H1 (cell line): Measurements from ENCODE around the gene TNFAIP8. TPM values are rescaled to one million over a fixed set of nuclear protein-coding genes. Genes with fewer than 3 reads are reported as not detected.

Experiments used
- CTCF ChIA-PET: fragments of 300-600 bp; sonication (Branson Sonifier 250); formaldehyde crosslinking; loops from one replicate; lab custom pipeline; 2021; ENCODE audit not compliant: partially characterized antibody; lab: Charles Lee
- POLR2A ChIA-PET: fragments of 300-600 bp; sonication (Branson Sonifier 250); formaldehyde crosslinking; loops from one replicate; lab custom pipeline; 2021; ENCODE audit warnings: inconsistent platforms; ENCODE audit not compliant: partially characterized antibody; lab: Charles Lee
- DNase-seq, 2 experiments: peaks; one replicate each; pipeline versions ENCODE4 v3.0.0 to v3.0.0-alpha.2; 2010 to 2022; ENCODE audit warnings: low spot score in 2 of 2, low read depth in 1 of 2, mixed read lengths in 1 of 2
- FAIRE-seq: peaks from 2 replicates; lab custom pipeline; 2011; peaks lifted over from hg19 to GRCh38; lab: Jason Lieb, UNC
- H2AFZ ChIP-seq: 2 replicates; pipeline ENCODE4 v1.8.1; 2012; ENCODE audit warnings: low read length, inconsistent platforms
- H2AK5ac ChIP-seq: 2 replicates; pipeline ENCODE4 v1.6.1; 2013; ENCODE audit warnings: low read depth, low read length
- H2BK120ac ChIP-seq: replicated peaks from 2 replicates; pipeline ENCODE3; 2013; ENCODE audit warnings: low read depth, low read length, inconsistent platforms
- H2BK12ac ChIP-seq: 2 replicates; pipeline ENCODE4 v1.6.1; 2013; ENCODE audit warnings: low read depth, low read length
- H2BK15ac ChIP-seq: 2 replicates; pipeline ENCODE4 v1.6.1; 2013; ENCODE audit warnings: low read length
- H2BK20ac ChIP-seq: 2 replicates; pipeline ENCODE4 v1.6.1; 2013; ENCODE audit warnings: low read length
- H2BK5ac ChIP-seq: 2 replicates; pipeline ENCODE4 v1.6.1; 2013; ENCODE audit warnings: low read depth, low read length
- H3K14ac ChIP-seq: 2 replicates; pipeline ENCODE4 v1.6.1; 2013; ENCODE audit warnings: inconsistent platforms; ENCODE audit not compliant: insufficient read length
- H3K18ac ChIP-seq: 2 replicates; pipeline ENCODE4 v1.6.1; 2013; ENCODE audit warnings: low read length; ENCODE audit errors: extremely low read depth
- H3K23ac ChIP-seq: 2 replicates; pipeline ENCODE4 v1.6.1; 2013; ENCODE audit warnings: inconsistent platforms; ENCODE audit not compliant: insufficient read length
- H3K23me2 ChIP-seq: 2 replicates; pipeline ENCODE4 v1.6.1; 2013; ENCODE audit warnings: low read depth, low read length
- H3K27ac ChIP-seq: 2 replicates; pipeline ENCODE4 v1.6.1; 2011; ENCODE audit warnings: low read depth, low read length, inconsistent platforms
- H3K27me3 ChIP-seq, 4 experiments: replicated peaks in 1 of 4; 1 replicate in 1 of 4; 2 replicates in 3 of 4; pipeline versions ENCODE4 v1.6.1 to v1.8.1; 2011 to 2013; ENCODE audit warnings: low read length in 3 of 4, mild to moderate bottlenecking in 3 of 4, inconsistent platforms in 2 of 4, mixed read lengths in 2 of 4, moderate library complexity in 1 of 4; ENCODE audit not compliant: control insufficient read depth in 3 of 4, insufficient read depth in 3 of 4; ENCODE audit errors: extremely low read depth in 1 of 4
- H3K36me3 ChIP-seq, 4 experiments: 2 replicates each; pipeline versions ENCODE4 v1.6.1 to v1.8.1; 2011 to 2013; ENCODE audit warnings: mild to moderate bottlenecking in 4 of 4, low read length in 3 of 4, moderate library complexity in 2 of 4, control low read depth in 1 of 4, inconsistent platforms in 1 of 4; ENCODE audit not compliant: insufficient read depth in 4 of 4, control insufficient read depth in 2 of 4
- H3K4ac ChIP-seq: replicated peaks from 2 replicates; pipeline ENCODE3; 2013; ENCODE audit warnings: low read length, low read depth, mixed read lengths, inconsistent platforms; ENCODE audit not compliant: insufficient read length
- H3K4me1 ChIP-seq, 4 experiments: replicated peaks in 1 of 4; 1 replicate in 1 of 4; 2 replicates in 3 of 4; pipeline versions ENCODE4 v1.6.1 to v1.8.1; 2011 to 2013; ENCODE audit warnings: low read length in 3 of 4, inconsistent platforms in 2 of 4, mixed read lengths in 1 of 4; ENCODE audit not compliant: insufficient read depth in 4 of 4, control insufficient read depth in 3 of 4
- H3K4me2 ChIP-seq, 2 experiments: 2 replicates each; pipeline versions ENCODE4 v1.6.1 to v1.8.1; 2011 to 2013; ENCODE audit warnings: low read depth in 2 of 2, low read length in 2 of 2, control low read depth in 1 of 2, inconsistent platforms in 1 of 2, mild to moderate bottlenecking in 1 of 2; ENCODE audit not compliant: insufficient read depth in 1 of 2
- H3K4me3 ChIP-seq, 4 experiments: fragments of 200-600, 300-600 bp in 1 of 4; sonication (generic), shearing (Covaris generic), sonication (Bioruptor Twin) in 1 of 4; 2 replicates each; pipeline versions ENCODE4 v1.5.1 to v1.8.1; 2011 to 2016; ENCODE audit warnings: low read length in 4 of 4, low read depth in 3 of 4, control low read depth in 2 of 4, inconsistent platforms in 2 of 4, mild to moderate bottlenecking in 2 of 4, mixed read lengths in 1 of 4, moderate library complexity in 1 of 4; ENCODE audit not compliant: insufficient read depth in 2 of 4; ENCODE audit errors: extremely low read depth in 1 of 4
- H3K56ac ChIP-seq: replicated peaks from 2 replicates; pipeline ENCODE3; 2013; ENCODE audit warnings: low read depth, mild to moderate bottlenecking, mixed read lengths, low read length, inconsistent platforms; ENCODE audit not compliant: insufficient read length
- H3K79me1 ChIP-seq: 2 replicates; pipeline ENCODE4 v1.6.1; 2013; ENCODE audit warnings: low read depth, low read length, control low read depth
- H3K79me2 ChIP-seq, 2 experiments: 2 replicates each; pipeline versions ENCODE4 v1.6.1 to v1.8.1; 2012 to 2013; ENCODE audit warnings: low read length in 2 of 2, mild to moderate bottlenecking in 2 of 2, inconsistent platforms in 1 of 2; ENCODE audit not compliant: insufficient read depth in 2 of 2, control insufficient read depth in 1 of 2
- H3K9ac ChIP-seq, 4 experiments: replicated peaks in 1 of 4; 1 replicate in 1 of 4; 2 replicates in 3 of 4; pipeline versions ENCODE4 v1.6.1 to v1.8.1; 2011 to 2013; ENCODE audit warnings: low read depth in 3 of 4, low read length in 3 of 4, control low read depth in 2 of 4, mild to moderate bottlenecking in 2 of 4, moderate library complexity in 2 of 4, inconsistent platforms in 1 of 4; ENCODE audit errors: extremely low read depth in 1 of 4
- H3K9me3 ChIP-seq, 2 experiments: 2 replicates each; pipeline versions ENCODE4 v1.6.1 to v1.8.1; 2012 to 2013; ENCODE audit warnings: mild to moderate bottlenecking in 2 of 2, moderate library complexity in 2 of 2, control low read depth in 1 of 2, inconsistent platforms in 1 of 2, low read depth in 1 of 2, low read length in 1 of 2, mixed read lengths in 1 of 2; ENCODE audit not compliant: insufficient read depth in 2 of 2
- H4K20me1 ChIP-seq, 2 experiments: replicated peaks in 1 of 2; 2 replicates each; pipeline versions ENCODE3 to v1.8.1; 2011 to 2013; ENCODE audit warnings: inconsistent platforms in 2 of 2, low read length in 2 of 2, mild to moderate bottlenecking in 1 of 2; ENCODE audit not compliant: insufficient read depth in 2 of 2, control insufficient read depth in 1 of 2
- H4K5ac ChIP-seq: 2 replicates; pipeline ENCODE4 v1.6.1; 2013; ENCODE audit warnings: low read length, low read depth, mixed read lengths, inconsistent platforms; ENCODE audit not compliant: insufficient read length
- H4K8ac ChIP-seq: 2 replicates; pipeline ENCODE4 v1.8.0; 2013; ENCODE audit warnings: mild to moderate bottlenecking, moderate library complexity, low read length, inconsistent platforms; ENCODE audit not compliant: insufficient read depth; ENCODE audit errors: extremely low read depth
- H4K91ac ChIP-seq: replicated peaks from 2 replicates; pipeline ENCODE3; 2013; ENCODE audit warnings: low read length, mixed read lengths, inconsistent platforms; ENCODE audit not compliant: insufficient read length
- ASH2L ChIP-seq: fragments of 200-600, 300-600 bp; sonication (generic); IDR thresholded peaks from one replicate; pipeline ENCODE4 v1.7.1; 2017; ENCODE audit warnings: low read length
- CBX5 ChIP-seq: fragments of 300-800, 300-1000 bp; sonication (generic); IDR thresholded peaks from 2 replicates; pipeline ENCODE4 v1.7.1; 2016; ENCODE audit warnings: antibody characterized with exemption, low read length, low read depth
- CEBPB ChIP-seq: IDR thresholded peaks from 2 replicates; pipeline ENCODE4 v1.6.1; 2012; ENCODE audit warnings: low read depth, low read length
- KDM1A ChIP-seq: fragments of 200-600, 300-600 bp; sonication (generic); IDR thresholded peaks from 2 replicates; pipeline ENCODE4 v1.7.1; 2016; ENCODE audit warnings: mild to moderate bottlenecking, low read length, borderline replicate concordance
- NANOG ChIP-seq: IDR thresholded peaks from 2 replicates; pipeline ENCODE4 v1.6.1; 2011; ENCODE audit warnings: low read length, low read depth, mild to moderate bottlenecking, inconsistent platforms; ENCODE audit not compliant: insufficient read depth, poor library complexity, severe bottlenecking
- PHF8 ChIP-seq: fragments of 200-600 bp; sonication (generic); conservative IDR thresholded peaks from 2 replicates; pipeline ENCODE4 v1.7.1; 2012; ENCODE audit warnings: low read depth, mild to moderate bottlenecking, inconsistent platforms, low read length, moderate library complexity
- RAD21 ChIP-seq, 2 experiments: IDR thresholded peaks in 1 of 2; conservative IDR thresholded peaks in 1 of 2; 2 replicates each; pipeline ENCODE4 v1.6.1; 2011; ENCODE audit warnings: low read depth in 2 of 2, low read length in 2 of 2, improper control_type of control experiment in 1 of 2, inconsistent platforms in 1 of 2, mild to moderate bottlenecking in 1 of 2, moderate library complexity in 1 of 2
- RBBP5 ChIP-seq: IDR thresholded peaks from 2 replicates; pipeline ENCODE4 v1.7.1; 2012; ENCODE audit warnings: low read depth, mild to moderate bottlenecking, inconsistent platforms, low read length, moderate library complexity, borderline replicate concordance
- RFX5 ChIP-seq: IDR thresholded peaks from 2 replicates; pipeline ENCODE4 v1.6.1; 2011; ENCODE audit warnings: low read depth, low read length, improper control_type of control experiment, borderline replicate concordance
- SP1 ChIP-seq: IDR thresholded peaks from 2 replicates; pipeline ENCODE4 v1.6.1; 2011; ENCODE audit warnings: low read depth, low read length
- TBP ChIP-seq: IDR thresholded peaks from 2 replicates; pipeline ENCODE4 v1.6.1; 2011; ENCODE audit warnings: low read depth, low read length, improper control_type of control experiment
- TEAD4 ChIP-seq: IDR thresholded peaks from 2 replicates; pipeline ENCODE4 v1.6.1; 2012; ENCODE audit warnings: low read depth, low read length, inconsistent platforms, mixed read lengths
- WGBS, 2 experiments: shearing (Covaris generic) in 1 of 2; methylation state at CpG; one replicate each; pipeline versions ENCODE4 v1.1.6 to v1.1.7; 2013 to 2015; ENCODE audit warnings: low lambda C conversion rate in 2 of 2, mixed read lengths in 2 of 2, inconsistent platforms in 1 of 2, low coverage in 1 of 2, missing lambda C conversion rate in 1 of 2; ENCODE audit not compliant: insufficient replicate concordance in 2 of 2, insufficient coverage in 1 of 2, insufficient read length in 1 of 2; ENCODE audit errors: extremely low coverage in 1 of 2, missing lambda C conversion rate in 1 of 2; 5-methylcytosine and 5-hydroxymethylcytosine counted together
- polyA plus RNA-seq, 7 experiments: library from polyadenylated mRNA; depleted of rRNA in 3 of 7; stranded (reverse) in 5 of 7; unstranded in 2 of 7; fragments of >200 nt in 5 of 7; fragments of 200-250 nt in 2 of 7; gene quantifications; 1 replicate in 5 of 7; 2 replicates in 1 of 7; 4 replicates in 1 of 7; pipeline versions ENCODE4 v1.2.1 to v1.2.3, GENCODE V29; 2011 to 2013; ENCODE audit warnings: missing spikeins in 2 of 7, mixed read lengths in 2 of 7
- total RNA-seq: library from RNA; stranded (reverse); fragmentation: NEBNext Ultra II Directional; extraction: Animal tissue kit (Norgen Biotek cat#: 25700); gene quantifications from 2 replicates; pipeline ENCODE4 v1.2.1, GENCODE V29; 2021

Gene TNFAIP8
- total and polyA plus RNA-seq, 2 of the 8 experiments (the other 6 are each of a cell fraction or from before 2014, with no cell fraction given): 12.4 to 19.3 TPM

DNA sequence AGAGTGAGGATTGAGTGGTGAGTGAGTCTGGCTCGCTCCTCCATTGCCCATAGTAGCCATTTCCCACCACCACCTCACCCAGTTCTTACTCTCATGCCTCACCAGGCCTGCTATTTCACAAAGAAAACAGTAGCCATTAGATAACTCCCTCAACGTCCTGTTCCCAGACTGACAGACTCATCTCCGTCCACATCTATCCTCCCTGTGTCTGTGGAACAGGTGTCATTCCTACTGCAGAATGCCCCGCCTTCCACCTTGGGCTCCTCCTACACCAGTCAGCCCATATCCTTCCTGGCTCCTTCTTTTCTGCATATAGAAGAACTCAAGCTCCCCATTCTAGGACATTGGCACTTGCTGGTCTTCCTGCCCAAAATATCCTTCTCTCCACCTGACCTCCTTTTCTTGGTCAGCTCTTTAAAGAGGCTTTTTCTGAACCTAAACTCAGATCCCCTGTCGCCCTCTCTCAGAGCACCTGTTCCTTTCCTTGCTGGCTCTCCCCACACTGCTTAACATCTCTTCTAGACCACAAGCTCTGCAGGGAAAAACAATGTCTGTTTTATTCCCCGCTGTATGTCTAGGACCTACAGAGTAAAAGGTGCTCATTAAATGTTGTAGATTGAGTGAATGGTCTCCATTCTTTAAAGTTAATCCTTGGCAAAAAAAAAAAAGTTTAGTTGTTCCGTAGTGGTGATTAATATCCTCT, 3.2 kb downstream of the TNFAIP8 start:
- Histone ChIP-seq H3K4me1 (peaks cover 2 to 10% (median 7%) of the 10 kb centered on the region in 4 experiments; a peak in 5 of 7 replicates), H3K79me2 (peaks cover 0 to 25% of the 10 kb centered on the region in 2 experiments; a peak in 2 of 4 replicates), H3K4ac (no peak overlapping the region), H3K18ac (no peak overlapping the region), H3K36me3 (no peaks in the 10 kb centered on the region), H4K8ac (no peak overlapping the region), H2AK5ac (0 out of 2 replicates have a peak overlapping the region, but pooled peaks have one; percentile 0), H3K27me3 (0 out of 7 replicates have a peak, but pooled peaks cover 0 to 3% (median 1%) of the 10 kb centered on the region in 4 experiments), H4K91ac (no peak overlapping the region), H2BK20ac (no peak overlapping the region), H3K23ac (no peak overlapping the region), H4K5ac (no peak overlapping the region), H2BK5ac (no peak overlapping the region), H3K79me1 (no peaks in the 10 kb centered on the region), H2AFZ (no peak overlapping the region), H2BK12ac (peak overlapping the region; percentile 42; the same call in 1 of the 2 replicates), H3K9me3 (no peaks in the 10 kb centered on the region), H3K4me2 (no peak overlapping the region), H3K9ac (no peak overlapping the region), H2BK120ac (no peak overlapping the region), H3K14ac (no peak overlapping the region), H3K23me2 (peaks cover 10% of the 10 kb centered on the region), H3K56ac (no peak overlapping the region), H3K4me3 (no peak overlapping the region), H2BK15ac (no peak overlapping the region), H4K20me1 (no peaks in the 10 kb centered on the region), H3K27ac (no peak overlapping the region)
- DNase-seq (no peak), FAIRE-seq (no peak)
- ChIA-PET POLR2A (no interaction called here), CTCF (interaction anchor here (0.6 to 3.2 kb wide), 8 partner anchors 10 to 348 kb away, joined by 3 to 16 read pairs (median 4); no protein-coding TSS in a partner anchor)
- 81% methylated on average over 7 of the region's 7 CpGs; no CpG with 5 or more reads in 1 of the 2 experiments for WGBS, 2 experiments
- no peak for TF ChIP-seq SP1
- TF ChIP-seq RFX5: no peak
- TF ChIP-seq KDM1A: no peak
- TF ChIP-seq CBX5: no peak
- TF ChIP-seq TBP: no peak
- no peak for TF ChIP-seq RBBP5
- no peak for TF ChIP-seq PHF8
- no peak for TF ChIP-seq NANOG
- TF ChIP-seq ASH2L: no peak
- TF ChIP-seq TEAD4: no peak
- TF ChIP-seq CEBPB: no peak
- TF ChIP-seq RAD21 (IDR thresholded peaks at IDR 0.05 in 1 of 2, conservative IDR thresholded peaks at IDR 0.05 in 1 of 2; ENCODE audit: low read depth in 2 of 2, low read length in 2 of 2): no peak
